Medulla oblongata (tissue), 1 donor: ENCODE measurements around the gene SMC4.
A peak's percentile ranks its signal among the peaks of the same experiment; 100 is the strongest.
"Not testable (repeated sequence)": the region's sequence is repeated elsewhere in the genome, so short reads cannot be mapped to it uniquely, and the experiment has no call there.

Source experiments
- DNase-seq: peaks from one replicate; pipeline ENCODE4 v3.0.0-alpha.2; 2015; ENCODE audit errors: extremely low spot score

The SMC4 gene

GRCh38 chr3:160399125-160400029, at the start of gene SMC4, which contains the start of gene IFT80:
TSS of gene SMC4 (plus strand) at chr3:160399650. CDS start at chr3:160400827, 1,177 bp downstream.
TSS of gene IFT80 (minus strand) at chr3:160399225. CDS start at chr3:160384600, 14,625 bp downstream.
- DNase-seq, result peak; percentile 97

- no peak for DNase-seq
These were observed 43.6 kb upstream of the SMC4 start for GRCh38 chr3:160355826-160356225.

GRCh38 chr3:160362896-160363295, 36.6 kb upstream of the SMC4 start:
- DNase-seq, result not testable (repeated sequence)

GRCh38 chr3:160365869-160366522, 33.5 kb upstream of the SMC4 start:
- DNase-seq, result no peak

GRCh38 chr3:160368804-160369203, 30.6 kb upstream of the SMC4 start:
- DNase-seq, result no peak

- no peak for DNase-seq
These were observed 29.7 kb upstream of the SMC4 start for GRCh38 chr3:160369784-160370183.

- DNase-seq, result no peak
These were observed 28.2 kb upstream of the SMC4 start for GRCh38 chr3:160370987-160371857.

GRCh38 chr3:160372780-160373179, 26.7 kb upstream of the SMC4 start:
- no peak for DNase-seq

GRCh38 chr3:160373655-160374054, 25.8 kb upstream of the SMC4 start:
- DNase-seq, result no peak

GRCh38 chr3:160374472-160374871, 25.0 kb upstream of the SMC4 start:
- DNase-seq, result no peak

- no peak for DNase-seq
These were observed 24.5 kb upstream of the SMC4 start for GRCh38 chr3:160374925-160375324.

GRCh38 chr3:160376681-160377080, 22.8 kb upstream of the SMC4 start:
- no peak for DNase-seq

- no peak for DNase-seq
These were observed 20.9 kb upstream of the SMC4 start for GRCh38 chr3:160378331-160379109.

GRCh38 chr3:160379628-160380214, 19.7 kb upstream of the SMC4 start:
- DNase-seq, result no peak

GRCh38 chr3:160381470-160381869, 18.0 kb upstream of the SMC4 start:
- DNase-seq, result no peak

- DNase-seq, result no peak
These were observed 14.7 kb upstream of the SMC4 start for GRCh38 chr3:160384639-160385318.

GRCh38 chr3:160390565-160391138, 8.8 kb upstream of the SMC4 start:
- DNase-seq, result no peak

- no peak for DNase-seq
These were observed 6.7 kb upstream of the SMC4 start for GRCh38 chr3:160392798-160393197.

GRCh38 chr3:160393346-160394008, 6.0 kb upstream of the SMC4 start:
- no peak for DNase-seq
